Colonic mucosa (tissue), 4 donors: ENCODE data around the gene TIMELESS. TPM values are rescaled to one million over a fixed set of nuclear protein-coding genes. Genes with fewer than 3 reads are reported as not detected.
A peak's percentile ranks its signal among the peaks of the same experiment; 100 is the strongest.
"Not testable (repeated sequence)": the region's sequence is repeated elsewhere in the genome, so short reads cannot be mapped to it uniquely, and the experiment has no call there.

ENCODE experiments used
- DNase-seq: peaks from one replicate; pipeline ENCODE4 v3.0.0-alpha.2; 2020
- H3K27ac ChIP-seq: fragments of 200-600 bp; one replicate; pipeline ENCODE4 v1.8.0; 2021
- H3K27me3 ChIP-seq: fragments of 200-600 bp; one replicate; pipeline ENCODE4 v1.8.0; 2021
- H3K36me3 ChIP-seq: fragments of 200-600 bp; one replicate; pipeline ENCODE4 v1.8.0; 2021
- H3K4me1 ChIP-seq: fragments of 200-600 bp; one replicate; pipeline ENCODE4 v1.8.0; 2021; ENCODE audit warnings: mild to moderate bottlenecking
- H3K4me3 ChIP-seq: fragments of 200-600 bp; one replicate; pipeline ENCODE4 v1.8.0; 2021
- H3K9ac ChIP-seq, 2 donors: one replicate each; pipeline ENCODE4 v1.7.0; 2013; ENCODE audit warnings: control low read depth in 2 of 2, low read depth in 2 of 2, low read length in 2 of 2
- H3K9me3 ChIP-seq: fragments of 200-600 bp; one replicate; pipeline ENCODE4 v1.8.0; 2021
- intact Hi-C: fragments of 100-400 bp; cut with DNase I; formaldehyde crosslinking; loops from one replicate; pipeline ENCODE4 v1.14.1; 2022
- total RNA-seq, 2 donors: library from RNA; stranded (reverse); fragmentation: NEBNext Ultra II Directional in 1 of 2; extraction: Animal tissue kit (Norgen Biotek cat#: 25700) in 1 of 2; gene quantifications; one replicate each; pipeline ENCODE4 v1.2.1, GENCODE V29; 2021
- TF ChIP-seq, protein P1 (sequence below): fragments of 200-600 bp; IDR thresholded peaks from one replicate; pipeline ENCODE4 v1.8.0; 2022; ENCODE audit warnings: antibody characterized with exemption, mild to moderate bottlenecking
- donor health status: healthy.
- donor health status: DM: no; HTN: no; CAD: no.
- donor health status: DM: no; HTN: no; CAD: no.

TIMELESS gene, protein sequence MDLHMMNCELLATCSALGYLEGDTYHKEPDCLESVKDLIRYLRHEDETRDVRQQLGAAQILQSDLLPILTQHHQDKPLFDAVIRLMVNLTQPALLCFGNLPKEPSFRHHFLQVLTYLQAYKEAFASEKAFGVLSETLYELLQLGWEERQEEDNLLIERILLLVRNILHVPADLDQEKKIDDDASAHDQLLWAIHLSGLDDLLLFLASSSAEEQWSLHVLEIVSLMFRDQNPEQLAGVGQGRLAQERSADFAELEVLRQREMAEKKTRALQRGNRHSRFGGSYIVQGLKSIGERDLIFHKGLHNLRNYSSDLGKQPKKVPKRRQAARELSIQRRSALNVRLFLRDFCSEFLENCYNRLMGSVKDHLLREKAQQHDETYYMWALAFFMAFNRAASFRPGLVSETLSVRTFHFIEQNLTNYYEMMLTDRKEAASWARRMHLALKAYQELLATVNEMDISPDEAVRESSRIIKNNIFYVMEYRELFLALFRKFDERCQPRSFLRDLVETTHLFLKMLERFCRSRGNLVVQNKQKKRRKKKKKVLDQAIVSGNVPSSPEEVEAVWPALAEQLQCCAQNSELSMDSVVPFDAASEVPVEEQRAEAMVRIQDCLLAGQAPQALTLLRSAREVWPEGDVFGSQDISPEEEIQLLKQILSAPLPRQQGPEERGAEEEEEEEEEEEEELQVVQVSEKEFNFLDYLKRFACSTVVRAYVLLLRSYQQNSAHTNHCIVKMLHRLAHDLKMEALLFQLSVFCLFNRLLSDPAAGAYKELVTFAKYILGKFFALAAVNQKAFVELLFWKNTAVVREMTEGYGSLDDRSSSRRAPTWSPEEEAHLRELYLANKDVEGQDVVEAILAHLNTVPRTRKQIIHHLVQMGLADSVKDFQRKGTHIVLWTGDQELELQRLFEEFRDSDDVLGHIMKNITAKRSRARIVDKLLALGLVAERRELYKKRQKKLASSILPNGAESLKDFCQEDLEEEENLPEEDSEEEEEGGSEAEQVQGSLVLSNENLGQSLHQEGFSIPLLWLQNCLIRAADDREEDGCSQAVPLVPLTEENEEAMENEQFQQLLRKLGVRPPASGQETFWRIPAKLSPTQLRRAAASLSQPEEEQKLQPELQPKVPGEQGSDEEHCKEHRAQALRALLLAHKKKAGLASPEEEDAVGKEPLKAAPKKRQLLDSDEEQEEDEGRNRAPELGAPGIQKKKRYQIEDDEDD
- total RNA-seq = 10 to 100 TPM in 1 of 2 donors, 1 to 10 TPM in 1; 9.1 to 36.4 TPM

DNA sequence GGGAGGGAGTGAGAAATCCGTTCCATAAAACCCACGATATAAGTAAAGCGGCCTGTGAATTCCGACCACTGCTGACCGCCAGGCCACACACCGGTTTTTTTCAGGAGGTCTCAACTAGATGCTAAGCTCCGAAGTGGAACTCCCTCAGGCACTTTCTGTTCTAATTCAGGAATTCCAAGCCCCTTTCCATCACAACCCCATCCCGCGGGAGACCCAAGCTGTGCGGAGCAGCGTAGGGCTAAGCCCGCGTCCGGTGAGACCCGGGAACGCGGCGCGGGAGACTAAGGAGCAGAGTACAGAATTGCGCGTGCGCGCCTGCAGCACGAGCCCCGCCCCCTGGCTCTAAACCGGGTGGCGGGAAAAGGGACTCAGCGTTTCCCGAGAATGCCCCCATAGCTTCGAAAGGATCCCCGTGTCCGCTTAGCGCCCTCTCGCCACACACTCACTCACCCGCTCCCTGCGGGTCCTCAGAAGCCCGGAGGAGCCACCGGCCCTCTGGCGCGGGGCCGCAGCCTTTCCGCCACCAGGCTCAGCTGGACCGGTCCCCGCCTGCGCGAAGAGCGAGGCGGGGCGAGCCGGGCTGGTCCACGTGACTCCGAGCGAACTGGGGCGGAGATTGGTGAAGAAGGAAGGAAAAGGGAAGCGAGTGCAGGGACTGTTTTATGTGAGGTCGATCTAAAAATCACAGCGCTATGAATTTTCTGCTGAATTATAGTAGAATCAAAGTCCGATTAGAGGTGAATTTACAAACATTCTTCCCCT lies at the start of gene TIMELESS:
TIMELESS (minus strand) TSS at position 567 of the 762 bp plus-strand sequence. CDS start 15,256 bp downstream, outside the sequence.
- Histone ChIP-seq H3K4me1 (no peaks in the 10 kb centered on the region), H3K27ac (peak within 1 kb of the TSS; percentile 73), H3K27me3 (no peaks in the 10 kb centered on the region), H3K36me3 (no peaks in the 10 kb centered on the region), H3K9ac (peak within 1 kb of the TSS; percentile 61 to 86), H3K9me3 (no peaks in the 10 kb centered on the region), H3K4me3 (peak within 1 kb of the TSS; percentile 58)
- TF ChIP-seq, protein P1, sequence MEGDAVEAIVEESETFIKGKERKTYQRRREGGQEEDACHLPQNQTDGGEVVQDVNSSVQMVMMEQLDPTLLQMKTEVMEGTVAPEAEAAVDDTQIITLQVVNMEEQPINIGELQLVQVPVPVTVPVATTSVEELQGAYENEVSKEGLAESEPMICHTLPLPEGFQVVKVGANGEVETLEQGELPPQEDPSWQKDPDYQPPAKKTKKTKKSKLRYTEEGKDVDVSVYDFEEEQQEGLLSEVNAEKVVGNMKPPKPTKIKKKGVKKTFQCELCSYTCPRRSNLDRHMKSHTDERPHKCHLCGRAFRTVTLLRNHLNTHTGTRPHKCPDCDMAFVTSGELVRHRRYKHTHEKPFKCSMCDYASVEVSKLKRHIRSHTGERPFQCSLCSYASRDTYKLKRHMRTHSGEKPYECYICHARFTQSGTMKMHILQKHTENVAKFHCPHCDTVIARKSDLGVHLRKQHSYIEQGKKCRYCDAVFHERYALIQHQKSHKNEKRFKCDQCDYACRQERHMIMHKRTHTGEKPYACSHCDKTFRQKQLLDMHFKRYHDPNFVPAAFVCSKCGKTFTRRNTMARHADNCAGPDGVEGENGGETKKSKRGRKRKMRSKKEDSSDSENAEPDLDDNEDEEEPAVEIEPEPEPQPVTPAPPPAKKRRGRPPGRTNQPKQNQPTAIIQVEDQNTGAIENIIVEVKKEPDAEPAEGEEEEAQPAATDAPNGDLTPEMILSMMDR = no peak
- peak; percentile 93 for DNase-seq
- intact Hi-C loops = loop anchor here (5.0 kb wide), 1 partner anchor 87 kb away; the partner anchor contains the start of genes APOF and STAT2

DNA sequence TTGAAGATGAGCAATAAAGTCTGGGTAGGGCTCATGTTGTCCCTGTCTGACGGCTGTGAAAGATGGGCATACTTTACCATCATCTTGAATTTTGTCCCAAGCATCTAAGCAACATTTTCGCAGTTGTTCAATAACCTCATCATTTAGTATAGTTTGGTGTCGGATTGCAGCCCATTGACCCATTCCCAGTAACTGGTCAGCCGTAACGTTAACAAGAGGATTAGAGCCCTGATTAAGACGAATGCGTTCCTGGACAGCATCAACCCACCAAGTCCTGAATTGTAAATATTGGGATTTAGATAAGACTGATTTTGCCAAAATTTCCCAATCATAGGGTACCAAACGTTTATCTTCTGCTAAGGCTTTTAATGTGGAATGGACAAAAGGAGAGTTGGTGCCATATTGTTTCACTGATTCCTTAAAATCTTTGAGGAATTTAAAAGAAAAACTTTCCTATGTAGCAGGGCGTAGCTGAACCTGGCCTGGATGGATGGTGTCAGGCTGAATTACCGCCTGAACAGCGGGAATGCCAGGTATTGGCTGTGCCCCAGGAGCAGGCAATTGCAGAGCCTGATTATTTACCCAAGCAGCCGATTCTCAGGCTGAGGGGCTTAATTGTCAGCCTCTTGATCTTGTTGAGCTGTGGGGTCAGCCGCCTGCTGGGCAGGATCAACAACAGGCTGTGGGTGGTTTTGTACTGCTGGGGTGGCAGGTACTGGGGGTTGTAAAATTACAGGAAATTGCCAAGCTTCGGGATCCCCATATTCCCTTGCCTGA lies 49.1 kb upstream of the TIMELESS start:
- H3K27ac ChIP-seq, H3K9ac ChIP-seq, H3K27me3 ChIP-seq, intact Hi-C loops, H3K4me1 ChIP-seq, H3K9me3 ChIP-seq, H3K36me3 ChIP-seq, DNase-seq, H3K4me3 ChIP-seq: not testable (repeated sequence)

DNA sequence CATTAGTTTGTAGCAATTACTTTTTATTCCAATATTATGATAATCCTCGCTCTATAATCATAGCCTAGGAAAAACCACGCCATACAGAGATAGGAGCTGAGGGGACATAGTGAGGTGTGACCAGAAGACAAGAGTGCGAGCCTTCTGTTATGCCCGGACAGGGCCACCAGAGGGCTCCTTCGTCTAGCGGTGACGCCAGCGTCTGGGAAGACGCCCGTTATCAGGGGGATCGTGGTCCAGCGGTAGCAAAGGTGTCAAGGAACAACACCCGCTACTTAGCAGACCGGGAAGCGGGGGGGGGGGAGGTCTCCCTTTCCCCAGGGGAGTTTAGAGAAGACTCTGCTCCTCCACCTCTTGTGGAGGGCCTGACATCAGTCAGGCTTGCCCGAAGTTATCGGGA lies 47.5 kb upstream of the TIMELESS start:
- H3K9me3 ChIP-seq, H3K9ac ChIP-seq, H3K36me3 ChIP-seq, H3K4me3 ChIP-seq, H3K27ac ChIP-seq, H3K27me3 ChIP-seq, H3K4me1 ChIP-seq, intact Hi-C loops: not testable (repeated sequence)
- DNase-seq = peak; percentile 67
- TF ChIP-seq, protein P1 = peak; percentile 45

DNA sequence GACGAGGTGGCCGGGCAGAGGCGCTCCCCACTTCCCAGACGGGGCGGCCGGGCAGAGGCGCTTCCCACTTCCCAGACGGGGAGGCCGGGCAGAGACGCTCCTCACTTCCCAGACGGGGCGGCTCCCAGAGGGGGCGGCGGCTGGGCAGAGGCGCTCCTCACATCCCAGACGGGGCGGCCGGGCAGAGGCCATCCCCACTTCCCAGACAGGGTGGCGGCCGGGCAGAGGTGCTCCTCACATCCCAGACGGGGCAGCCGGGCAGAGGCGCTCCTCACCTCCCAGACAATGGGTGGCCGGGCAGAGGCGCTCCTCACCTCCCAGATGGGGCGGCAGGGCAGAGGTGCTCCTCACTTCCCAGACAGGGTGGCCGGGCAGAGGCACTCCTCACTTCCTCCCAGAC lies 45.3 kb upstream of the TIMELESS start:
- H3K27ac ChIP-seq, H3K9me3 ChIP-seq, intact Hi-C loops, DNase-seq, H3K36me3 ChIP-seq, H3K27me3 ChIP-seq, H3K9ac ChIP-seq, H3K4me3 ChIP-seq, H3K4me1 ChIP-seq: not testable (repeated sequence)

DNA sequence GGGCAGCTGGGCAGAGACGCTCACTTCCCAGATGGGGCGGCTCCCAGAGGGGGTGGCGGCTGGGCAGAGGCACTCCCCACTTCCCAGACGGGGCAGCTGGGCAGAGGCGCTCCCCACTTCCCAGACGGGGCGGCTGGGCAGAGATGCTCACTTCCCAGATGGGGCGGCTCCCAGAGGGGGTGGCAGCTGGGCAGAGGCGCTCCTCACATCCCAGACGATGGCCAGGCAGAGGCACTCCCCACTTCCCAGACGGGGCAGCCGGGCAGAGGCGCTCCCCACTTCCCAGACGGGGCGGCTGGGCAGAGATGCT lies 44.8 kb upstream of the TIMELESS start:
- H3K9me3 ChIP-seq, intact Hi-C loops, H3K4me3 ChIP-seq, H3K27me3 ChIP-seq, H3K4me1 ChIP-seq, H3K9ac ChIP-seq, H3K27ac ChIP-seq, DNase-seq, H3K36me3 ChIP-seq: not testable (repeated sequence)

DNA sequence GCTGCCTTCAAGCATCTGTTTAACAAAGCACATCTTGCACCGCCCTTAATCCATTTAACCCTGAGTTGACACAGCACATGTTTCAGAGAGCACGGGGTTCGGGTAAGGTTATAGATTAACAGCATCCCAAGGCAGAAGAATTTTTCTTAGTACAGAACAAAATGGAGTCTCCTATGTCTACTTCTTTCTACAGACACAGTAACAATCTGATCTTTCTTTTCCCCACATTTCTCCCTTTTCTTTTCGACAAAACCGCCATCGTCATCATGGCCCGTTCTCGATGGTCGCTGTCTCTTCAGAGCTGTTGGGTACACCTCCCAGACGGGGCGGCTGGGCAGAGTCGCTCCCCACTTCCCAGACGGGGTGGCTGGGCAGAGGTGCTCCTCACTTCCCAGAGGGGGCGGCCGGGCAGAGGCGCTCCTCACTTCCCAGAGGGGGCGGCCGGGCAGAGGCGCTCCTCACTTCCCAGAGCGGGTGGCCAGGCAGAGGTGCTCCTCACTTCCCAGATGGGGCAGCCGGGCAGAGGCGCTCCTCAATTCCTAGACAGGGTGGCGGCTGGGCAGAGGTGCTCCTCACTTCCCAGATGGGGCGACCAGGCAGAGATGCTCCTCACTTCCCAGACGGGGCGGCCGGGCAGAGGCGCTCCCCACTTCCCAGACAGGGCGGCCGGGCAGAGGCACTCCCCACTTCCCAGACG lies 44.3 kb upstream of the TIMELESS start:
- intact Hi-C loops, H3K4me1 ChIP-seq, H3K36me3 ChIP-seq, H3K4me3 ChIP-seq, DNase-seq, H3K9ac ChIP-seq, H3K27ac ChIP-seq, H3K9me3 ChIP-seq, H3K27me3 ChIP-seq: not testable (repeated sequence)
